SK-N-SH (cell line): ENCODE data around the gene ANKRD60. TPM values are rescaled to one million over a fixed set of nuclear protein-coding genes. Genes with fewer than 3 reads are reported as not detected.
A peak's percentile ranks its signal among the peaks of the same experiment; 100 is the strongest.

Experiments used
- CTCF ChIA-PET: fragments of 300-600, 350-600 bp; formaldehyde crosslinking; extraction: SDS; loops from one replicate; lab custom pipeline; 2021; lab: Yijun Ruan, JAX
- POLR2A ChIA-PET: fragments of 350-600 bp; sonication (Branson Sonifier 250); formaldehyde crosslinking; extraction: SDS; loops from one replicate; lab custom pipeline; 2020; ENCODE audit warnings: antibody characterized with exemption, inconsistent platforms; lab: Yijun Ruan, JAX
- DNase-seq: peaks from one replicate; pipeline ENCODE4 v3.0.0; 2012
- H2AFZ ChIP-seq: fragments of 200-600 bp; sonication (generic); 2 replicates; pipeline ENCODE4 v1.8.1; 2016; ENCODE audit warnings: antibody characterized with exemption, mild to moderate bottlenecking, low read depth
- H3F3A ChIP-seq: fragments of 200-600 bp; sonication (generic); replicated peaks from 2 replicates; pipeline ENCODE3; 2016; ENCODE audit warnings: antibody characterized with exemption, mild to moderate bottlenecking; ENCODE audit not compliant: insufficient read depth
- H3K27ac ChIP-seq, 2 experiments: fragments of 200-500 bp in 1 of 2; fragments of 200-600 bp in 1 of 2; sonication (Bioruptor generic) in 1 of 2; sonication (generic), shearing (Covaris generic) in 1 of 2; 2 replicates each; pipeline versions ENCODE4 v1.5.1 to v1.6.1; 2014 to 2016; ENCODE audit warnings: low read depth in 2 of 2, inconsistent platforms in 1 of 2, low read length in 1 of 2, mild to moderate bottlenecking in 1 of 2, mixed read lengths in 1 of 2
- H3K27me3 ChIP-seq: fragments of 200-600 bp; sonication (generic), shearing (Covaris generic); 2 replicates; pipeline ENCODE4 v1.6.1; 2016; ENCODE audit warnings: mixed run types; ENCODE audit not compliant: insufficient read depth
- H3K36me3 ChIP-seq, 2 experiments: fragments of 200-500 bp in 1 of 2; fragments of 200-600 bp in 1 of 2; sonication (Bioruptor generic) in 1 of 2; sonication (generic) in 1 of 2; replicated peaks in 1 of 2; 2 replicates each; pipeline versions ENCODE3 to v1.5.1; 2014 to 2016; ENCODE audit warnings: low read length in 1 of 2, mild to moderate bottlenecking in 1 of 2; ENCODE audit not compliant: insufficient read depth in 2 of 2, control insufficient read depth in 1 of 2
- H3K4me1 ChIP-seq, 2 experiments: fragments of 200-500 bp in 1 of 2; fragments of 200-600 bp in 1 of 2; sonication (Bioruptor generic) in 1 of 2; sonication (generic), shearing (Covaris generic) in 1 of 2; 2 replicates each; pipeline versions ENCODE4 v1.5.1 to v1.6.1; 2014 to 2016; ENCODE audit warnings: low read depth in 1 of 2, low read length in 1 of 2, mixed run types in 1 of 2; ENCODE audit not compliant: insufficient read depth in 2 of 2, control insufficient read depth in 1 of 2
- H3K4me2 ChIP-seq: fragments of 200-600 bp; sonication (generic), shearing (Covaris generic); 2 replicates; pipeline ENCODE4 v1.6.1; 2017; ENCODE audit warnings: mixed run types
- H3K4me3 ChIP-seq, 2 experiments: fragments of 200-500 bp in 1 of 2; fragments of 200-600 bp in 1 of 2; sonication (Bioruptor generic) in 1 of 2; sonication (generic), shearing (Covaris generic) in 1 of 2; 2 replicates each; pipeline versions ENCODE4 v1.5.1 to v1.8.1; 2014 to 2016; ENCODE audit warnings: low read depth in 2 of 2, inconsistent platforms in 1 of 2, low read length in 1 of 2, mild to moderate bottlenecking in 1 of 2, mixed read lengths in 1 of 2, moderate library complexity in 1 of 2
- H3K79me2 ChIP-seq: fragments of 200-600 bp; sonication (generic); 2 replicates; pipeline ENCODE4 v1.8.1; 2017; ENCODE audit warnings: mild to moderate bottlenecking; ENCODE audit not compliant: insufficient read depth
- H3K9ac ChIP-seq: fragments of 200-600 bp; sonication (generic); 2 replicates; pipeline ENCODE4 v1.6.1; 2017; ENCODE audit warnings: mixed run types
- H3K9me2 ChIP-seq: fragments of 200-600 bp; sonication (generic); 2 replicates; pipeline ENCODE4 v1.6.1; 2017; ENCODE audit warnings: mixed run types
- H3K9me3 ChIP-seq: fragments of 200-600 bp; sonication (generic); 2 replicates; pipeline ENCODE4 v1.6.1; 2017; ENCODE audit warnings: mixed run types, mild to moderate bottlenecking, moderate library complexity
- H4K20me1 ChIP-seq: fragments of 200-600 bp; sonication (generic); 2 replicates; pipeline ENCODE4 v1.6.1; 2017; ENCODE audit warnings: mild to moderate bottlenecking, mixed run types; ENCODE audit not compliant: insufficient read depth
- CTCF ChIP-seq: fragments of 200-600 bp; sonication (generic); IDR thresholded peaks from 2 replicates; pipeline ENCODE4 v1.6.1; 2017; ENCODE audit warnings: antibody characterized with exemption, mild to moderate bottlenecking, moderate library complexity
- FOXJ3 ChIP-seq: sonication (generic); formaldehyde crosslinking; IDR thresholded peaks from 2 replicates; pipeline ENCODE4 v1.5.1; 2020; ENCODE audit warnings: mild to moderate bottlenecking, missing genetic modification reagents
- GATA2 ChIP-seq: sonication (generic); formaldehyde crosslinking; IDR thresholded peaks from 2 replicates; pipeline ENCODE4 v1.5.0; 2020; ENCODE audit warnings: mild to moderate bottlenecking, missing genetic modification reagents
- IRF3 ChIP-seq: fragments of 150-350 bp; IDR thresholded peaks from 2 replicates; pipeline ENCODE4 v1.6.1; 2016; ENCODE audit warnings: mild to moderate bottlenecking, low read depth, low read length
- MAX ChIP-seq: IDR thresholded peaks from 2 replicates; pipeline ENCODE4 v1.4.0; 2012; ENCODE audit warnings: low read depth
- MXI1 ChIP-seq: IDR thresholded peaks from 2 replicates; pipeline ENCODE4 v1.6.1; 2012; ENCODE audit warnings: mild to moderate bottlenecking, low read depth, low read length, improper control_type of control experiment
- RAD21 ChIP-seq: IDR thresholded peaks from 2 replicates; pipeline ENCODE4 v1.6.1; 2012; ENCODE audit warnings: mild to moderate bottlenecking, low read length
- RFX5 ChIP-seq: IDR thresholded peaks from 2 replicates; pipeline ENCODE4 v1.6.1; 2012; ENCODE audit warnings: mild to moderate bottlenecking, improper control_type of control experiment, low read length
- RXRA ChIP-seq: IDR thresholded peaks from 2 replicates; pipeline ENCODE4 v1.4.0; 2012; ENCODE audit warnings: low read depth, mild to moderate bottlenecking, borderline replicate concordance
- SMC3 ChIP-seq: IDR thresholded peaks from 2 replicates; pipeline ENCODE4 v1.6.1; 2012; ENCODE audit warnings: low read depth, low read length, improper control_type of control experiment
- TAF1 ChIP-seq: IDR thresholded peaks from 2 replicates; pipeline ENCODE4 v1.6.1; 2012; ENCODE audit warnings: low read depth, mild to moderate bottlenecking, low read length, moderate library complexity, borderline replicate concordance
- USF1 ChIP-seq: IDR thresholded peaks from 2 replicates; pipeline ENCODE4 v1.4.0; 2012; ENCODE audit warnings: low read depth, borderline replicate concordance
- USF2 ChIP-seq: fragments of 150-350 bp; IDR thresholded peaks from 2 replicates; pipeline ENCODE4 v1.6.1; 2017; ENCODE audit warnings: antibody characterized with exemption, low read length, low read depth, borderline replicate concordance
- ZBTB33 ChIP-seq: IDR thresholded peaks from 2 replicates; pipeline ENCODE4 v1.4.0; 2012; ENCODE audit warnings: low read depth, borderline replicate concordance
- WGBS: methylation state at CpG from one replicate; pipeline ENCODE4 v1.1.6; 2017; ENCODE audit warnings: low lambda C conversion rate; 5-methylcytosine and 5-hydroxymethylcytosine counted together
- polyA plus RNA-seq, 3 experiments: library from polyadenylated mRNA; depleted of rRNA; stranded (reverse); fragments of >200 nt; gene quantifications; 2 replicates each; pipeline ENCODE4 v1.2.3, GENCODE V29; 2012

The ANKRD60 gene
- polyA plus RNA-seq, 1 of the 3 experiments (the other 2 are of a cell fraction), result not detected

- Histone ChIP-seq H3K4me1 (peaks cover 0 to 5% of the 10 kb centered on the region in 2 experiments; a peak in 1 of 4 replicates), H3K27me3 (no peaks in the 10 kb centered on the region), H3K4me2 (no peak overlapping the region), H3K36me3 (peaks cover 46 to 50% of the 10 kb centered on the region in 2 experiments), H3K9ac (no peak overlapping the region), H3K9me2 (no peaks in the 10 kb centered on the region), H3F3A (no peaks in the 10 kb centered on the region), H3K27ac (no peak overlapping the region), H3K4me3 (no peak overlapping the region), H2AFZ (no peak overlapping the region), H3K9me3 (no peaks in the 10 kb centered on the region), H4K20me1 (no peaks in the 10 kb centered on the region), H3K79me2 (peaks cover 14% of the 10 kb centered on the region; the same call in 1 of the 2 replicates)
- peak; percentile 49 for TF ChIP-seq SMC3
- no peak for TF ChIP-seq FOXJ3 (CRISPR knock-in tag)
- peak; percentile 48 for TF ChIP-seq CTCF
- TF ChIP-seq RAD21, result peak; percentile 53
- POLR2A ChIA-PET, result interaction anchor here (0.6 kb wide), 1 partner anchor 17 kb away, joined by 3 read pairs; no protein-coding TSS in a partner anchor
- CTCF ChIA-PET, result interaction anchor here (0.9 to 3.0 kb wide), 9 partner anchors 9 to 1281 kb away, joined by 3 to 20 read pairs (median 12); partner anchors contain the start of gene STX16
- WGBS, result 87% methylated on average over 9 of the region's 9 CpGs
- no peak for DNase-seq
Observed at GRCh38 chr20:58246346-58246745, 17.9 kb upstream of the ANKRD60 start.

- no peak overlapping the region for H3K4me2 ChIP-seq
- no peak overlapping the region for H3K4me3 ChIP-seq
- ChIA-PET CTCF (interaction anchor here (0.9 to 3.0 kb wide), 10 partner anchors 9 to 1282 kb away, joined by 3 to 20 read pairs (median 8); partner anchors contain the start of gene STX16), POLR2A (interaction anchor here (0.6 kb wide), 1 partner anchor 17 kb away, joined by 3 read pairs; no protein-coding TSS in a partner anchor)
- TF ChIP-seq USF1 (no peak), IRF3 (no peak), RFX5 (no peak), GATA2 (CRISPR knock-in tag) (no peak), MAX (no peak), SMC3 (no peak), MXI1 (no peak), ZBTB33 (no peak), USF2 (no peak), RXRA (no peak), TAF1 (no peak)
- H3F3A ChIP-seq, result no peaks in the 10 kb centered on the region
- peaks cover 46 to 50% of the 10 kb centered on the region in 2 experiments for H3K36me3 ChIP-seq
- no peak for DNase-seq
- H3K27me3 ChIP-seq, result no peaks in the 10 kb centered on the region
- H4K20me1 ChIP-seq, result no peaks in the 10 kb centered on the region
- peaks cover 0 to 5% of the 10 kb centered on the region in 2 experiments; a peak in 1 of 4 replicates for H3K4me1 ChIP-seq
- WGBS, result 100% methylated on average over 8 of the region's 8 CpGs
- no peaks in the 10 kb centered on the region for H3K9me3 ChIP-seq
- H3K9me2 ChIP-seq, result no peaks in the 10 kb centered on the region
- H3K27ac ChIP-seq, result no peak overlapping the region
- no peak overlapping the region for H2AFZ ChIP-seq
- no peak overlapping the region for H3K9ac ChIP-seq
- peaks cover 9% of the 10 kb centered on the region; the same call in 1 of the 2 replicates for H3K79me2 ChIP-seq
Observed at GRCh38 chr20:58245931-58246330, 17.5 kb upstream of the ANKRD60 start.
